Naive thymus-derived CD4-positive, alpha-beta T cell (primary cell): ENCODE data around the gene BRPF1. TPM values are rescaled to one million over a fixed set of nuclear protein-coding genes. Genes with fewer than 3 reads are reported as not detected.
A peak's percentile ranks its signal among the peaks of the same experiment; 100 is the strongest.

Source experiments
- ATAC-seq: fragments of 150-1000 bp; cut with Tn5 transposase; 2 replicates; pipeline ENCODE4 v1.10.0; 2021; ENCODE audit warnings: mild to moderate bottlenecking, moderate library complexity
- CTCF ChIA-PET: fragments of 350-600 bp; sonication (Branson Sonifier 250); formaldehyde crosslinking; loops from one replicate; lab custom pipeline; 2021; ENCODE audit warnings: antibody characterized with exemption; lab: Charles Lee
- POLR2A ChIA-PET: fragments of 350-600 bp; sonication (Branson Sonifier 250); formaldehyde crosslinking; loops from one replicate; lab custom pipeline; 2021; ENCODE audit warnings: antibody characterized with exemption, inconsistent platforms; lab: Charles Lee
- DNase-seq, 9 donors: peaks; one replicate each; pipeline versions ENCODE4 v3.0.0 to v3.0.0-alpha.2; 2020 to 2022; ENCODE audit warnings: mixed read lengths in 1 of 9
- H3K27ac ChIP-seq: one replicate; pipeline ENCODE4 v1.7.0; 2013; ENCODE audit warnings: mild to moderate bottlenecking, low read depth, low read length, moderate library complexity
- H3K27me3 ChIP-seq, 2 donors: one replicate each; pipeline ENCODE4 v1.7.0; 2013; ENCODE audit warnings: low read length in 2 of 2, mild to moderate bottlenecking in 2 of 2, moderate library complexity in 2 of 2; ENCODE audit not compliant: control insufficient read depth in 2 of 2, insufficient read depth in 2 of 2
- H3K36me3 ChIP-seq, 3 experiments: 1 replicate in 2 of 3; 2 replicates in 1 of 3; pipeline ENCODE4 v1.7.0; 2013; ENCODE audit warnings: low read length in 3 of 3, mild to moderate bottlenecking in 3 of 3, moderate library complexity in 1 of 3; ENCODE audit not compliant: insufficient read depth in 3 of 3, control insufficient read depth in 2 of 3
- H3K4me1 ChIP-seq, 2 donors: one replicate each; pipeline ENCODE4 v1.7.0; 2013; ENCODE audit warnings: low read length in 2 of 2, mild to moderate bottlenecking in 2 of 2, moderate library complexity in 1 of 2; ENCODE audit not compliant: control insufficient read depth in 2 of 2, insufficient read depth in 2 of 2
- H3K4me3 ChIP-seq: 2 replicates; pipeline ENCODE4 v1.7.0; 2013; ENCODE audit warnings: mild to moderate bottlenecking, low read length
- H3K9me3 ChIP-seq, 3 experiments: 1 replicate in 2 of 3; 2 replicates in 1 of 3; pipeline ENCODE4 v1.7.0; 2013; ENCODE audit warnings: low read length in 3 of 3; ENCODE audit not compliant: control insufficient read depth in 2 of 3
- H3K27ac Mint-ChIP-seq, 9 donors: one replicate each; pipeline ENCODE4 v1.8.0; 2020 to 2022; ENCODE audit warnings: mixed read lengths in 9 of 9, mild to moderate bottlenecking in 8 of 9, moderate library complexity in 5 of 9, inconsistent platforms in 2 of 9
- H3K27me3 Mint-ChIP-seq, 5 donors: one replicate each; pipeline ENCODE4 v1.8.0; 2021 to 2022; ENCODE audit warnings: mixed read lengths in 5 of 5, mild to moderate bottlenecking in 1 of 5
- H3K36me3 Mint-ChIP-seq, 5 donors: one replicate each; pipeline ENCODE4 v1.8.0; 2020 to 2022; ENCODE audit warnings: mixed read lengths in 5 of 5, mild to moderate bottlenecking in 3 of 5, inconsistent platforms in 1 of 5
- H3K4me1 Mint-ChIP-seq, 7 donors: one replicate each; pipeline ENCODE4 v1.8.0; 2020 to 2022; ENCODE audit warnings: mixed read lengths in 7 of 7, mild to moderate bottlenecking in 3 of 7, inconsistent platforms in 1 of 7
- H3K4me3 Mint-ChIP-seq, 10 donors: one replicate each; pipeline ENCODE4 v1.8.0; 2020 to 2022; ENCODE audit warnings: mild to moderate bottlenecking in 10 of 10, mixed read lengths in 10 of 10, moderate library complexity in 6 of 10, inconsistent platforms in 2 of 10
- H3K9me3 Mint-ChIP-seq, 11 donors: one replicate each; pipeline ENCODE4 v1.8.0; 2020 to 2022; ENCODE audit warnings: mixed read lengths in 11 of 11, mild to moderate bottlenecking in 4 of 11, inconsistent platforms in 1 of 11, moderate library complexity in 1 of 11
- intact Hi-C, 2 donors: fragments of 100-400 bp; cut with micrococcal nuclease; formaldehyde crosslinking; loops; one replicate each; pipeline ENCODE4 v1.15.1; 2023
- polyA plus RNA-seq, 2 donors: library from polyadenylated mRNA; unstranded; fragments of 300-500 nt; fragmentation: Illumina TruSeq; gene quantifications; one replicate each; pipeline ENCODE4 v1.2.3, GENCODE V29; 2021
- total RNA-seq, 6 experiments: library from RNA in 5 of 6; stranded (reverse) in 5 of 6; gene quantifications; 1 replicate in 5 of 6; 2 replicates in 1 of 6; pipeline ENCODE4 v1.2.3 and lab custom pipeline; 2021 to 2026

The BRPF1 gene
- total and polyA plus RNA-seq, 7 experiments from 2014 or later, result 9.2 to 42.4 (median 33.1) TPM

DNA sequence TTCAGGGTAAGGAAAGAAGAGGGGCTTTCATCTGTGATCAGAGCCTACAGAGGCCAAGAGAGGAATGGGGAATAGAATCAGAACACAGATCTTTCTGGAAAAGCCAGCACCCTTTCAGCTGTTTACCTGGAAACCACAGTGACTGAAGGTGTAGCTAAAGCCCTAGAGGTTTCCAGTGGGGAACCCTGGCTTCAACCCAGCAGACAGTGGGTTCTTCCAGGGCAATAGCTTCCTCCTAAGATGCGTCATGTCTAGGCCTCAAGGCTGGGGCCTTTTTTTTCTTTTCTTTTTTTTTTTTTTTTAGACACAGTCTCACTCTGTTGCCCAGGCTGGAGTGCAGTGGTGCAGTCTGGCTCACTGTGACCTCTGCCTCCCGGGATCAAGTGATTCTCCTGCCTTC, 31.0 kb upstream of the BRPF1 start:
- H3K4me3 ChIP-seq, result no peak overlapping the region
- Mint-ChIP-seq H3K4me1 (peaks cover 0 to 21% (median 10%) of the 10 kb centered on the region in 7 donors), H3K4me3 (no peak overlapping the region), H3K9me3 (peaks cover 0 to 2% (median 0%) of the 10 kb centered on the region in 11 donors), H3K27ac (no peak overlapping the region), H3K27me3 (peaks cover 4 to 25% (median 8%) of the 10 kb centered on the region in 5 donors), H3K36me3 (peaks cover 11 to 57% (median 38%) of the 10 kb centered on the region in 5 donors)
- no peak overlapping the region for H3K27ac ChIP-seq
- ATAC-seq (no peak), DNase-seq (no peak)
- H3K27me3 ChIP-seq, result peaks cover 0 to 5% of the 10 kb centered on the region in 2 donors
- ChIA-PET CTCF (no interaction called here), POLR2A (no interaction called here)
- intact Hi-C loops, result no loop called here
- peaks cover 0 to 59% (median 8%) of the 10 kb centered on the region in 3 experiments for H3K36me3 ChIP-seq
- no peaks in the 10 kb centered on the region for H3K9me3 ChIP-seq
- H3K4me1 ChIP-seq, result peaks cover 7 to 9% of the 10 kb centered on the region in 2 donors

DNA sequence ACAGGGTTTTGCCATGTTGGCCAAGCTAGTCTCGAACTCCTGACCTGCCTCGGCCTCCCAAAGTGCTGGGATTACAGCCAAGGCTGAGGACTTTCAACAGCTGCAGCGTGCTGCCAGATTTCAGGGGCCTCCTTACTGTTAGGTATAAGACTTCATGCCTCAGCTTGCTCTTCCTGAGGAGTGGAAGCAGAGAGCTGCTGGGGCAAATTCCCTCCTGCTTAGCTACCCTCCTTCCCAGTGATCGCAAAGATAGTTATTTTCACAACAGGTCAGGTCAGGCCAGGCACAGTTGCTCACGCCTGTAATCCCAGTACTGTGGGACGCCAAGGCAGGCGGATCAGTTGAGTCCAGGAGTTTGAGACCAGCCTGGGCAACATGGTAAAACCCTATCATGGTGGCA, 30.5 kb upstream of the BRPF1 start:
- H3K4me3 Mint-ChIP-seq, result no peak overlapping the region
- intact Hi-C loops, result no loop called here
- H3K9me3 ChIP-seq, result no peaks in the 10 kb centered on the region
- no peak overlapping the region for H3K27ac Mint-ChIP-seq
- peaks cover 0 to 21% (median 10%) of the 10 kb centered on the region in 7 donors for H3K4me1 Mint-ChIP-seq
- no peak overlapping the region for H3K4me3 ChIP-seq
- peaks cover 7 to 9% of the 10 kb centered on the region in 2 donors for H3K4me1 ChIP-seq
- POLR2A ChIA-PET, result interaction anchor here (0.6 kb wide), 1 partner anchor 35 kb away, joined by 3 read pairs; no protein-coding TSS in a partner anchor
- peaks cover 0 to 5% of the 10 kb centered on the region in 2 donors for H3K27me3 ChIP-seq
- DNase-seq, result no peak
- H3K36me3 Mint-ChIP-seq, result peaks cover 11 to 52% (median 38%) of the 10 kb centered on the region in 5 donors
- no peak overlapping the region for H3K27ac ChIP-seq
- peaks cover 5 to 29% (median 13%) of the 10 kb centered on the region in 5 donors for H3K27me3 Mint-ChIP-seq
- peaks cover 0 to 54% (median 8%) of the 10 kb centered on the region in 3 experiments for H3K36me3 ChIP-seq
- ATAC-seq, result no peak
- CTCF ChIA-PET, result no interaction called here
- peaks cover 0 to 1% (median 0%) of the 10 kb centered on the region in 11 donors for H3K9me3 Mint-ChIP-seq

DNA sequence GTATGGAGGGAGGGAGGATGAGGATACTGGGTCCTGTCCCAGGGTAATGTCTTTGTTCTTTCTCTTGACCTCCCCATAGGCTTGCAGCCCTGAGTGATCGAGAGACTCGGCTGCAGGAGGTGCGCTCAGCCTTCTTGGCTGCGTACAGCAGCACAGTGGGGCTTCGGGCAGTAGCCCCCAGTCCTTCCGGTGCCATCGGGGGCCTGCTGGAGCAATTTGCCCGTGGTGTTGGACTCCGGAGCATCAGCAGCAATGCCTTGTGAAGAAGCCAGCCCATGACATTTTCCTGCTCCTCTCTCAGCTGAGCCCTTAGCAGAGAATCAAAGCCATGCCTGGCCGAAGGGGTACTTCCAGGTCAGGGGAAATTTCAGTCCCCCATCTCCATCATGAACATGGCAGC, 29.8 kb upstream of the BRPF1 start:
- H3K27ac Mint-ChIP-seq, result no peak overlapping the region
- H3K9me3 ChIP-seq, result no peaks in the 10 kb centered on the region
- peaks cover 5 to 21% (median 10%) of the 10 kb centered on the region in 7 donors for H3K4me1 Mint-ChIP-seq
- peak overlapping the region in 1 of 10 donors; percentile 14 for H3K4me3 Mint-ChIP-seq
- H3K9me3 Mint-ChIP-seq, result peaks cover 0 to 3% (median 0%) of the 10 kb centered on the region in 11 donors
- H3K27me3 ChIP-seq, result peaks cover 0 to 5% of the 10 kb centered on the region in 2 donors
- ATAC-seq (no peak), DNase-seq (no peak)
- H3K4me3 ChIP-seq, result no peak overlapping the region
- peaks cover 13 to 49% (median 38%) of the 10 kb centered on the region in 5 donors for H3K36me3 Mint-ChIP-seq
- ChIA-PET POLR2A (interaction anchor here (0.6 to 0.7 kb wide), 2 partner anchors 293 to 1644 kb away, joined by 3 read pairs; no protein-coding TSS in a partner anchor), CTCF (no interaction called here)
- intact Hi-C loops, result no loop called here
- H3K27ac ChIP-seq, result no peak overlapping the region
- peaks cover 7 to 9% of the 10 kb centered on the region in 2 donors for H3K4me1 ChIP-seq
- peaks cover 0 to 47% (median 8%) of the 10 kb centered on the region in 3 experiments for H3K36me3 ChIP-seq
- H3K27me3 Mint-ChIP-seq, result peaks cover 12 to 36% (median 17%) of the 10 kb centered on the region in 5 donors

DNA sequence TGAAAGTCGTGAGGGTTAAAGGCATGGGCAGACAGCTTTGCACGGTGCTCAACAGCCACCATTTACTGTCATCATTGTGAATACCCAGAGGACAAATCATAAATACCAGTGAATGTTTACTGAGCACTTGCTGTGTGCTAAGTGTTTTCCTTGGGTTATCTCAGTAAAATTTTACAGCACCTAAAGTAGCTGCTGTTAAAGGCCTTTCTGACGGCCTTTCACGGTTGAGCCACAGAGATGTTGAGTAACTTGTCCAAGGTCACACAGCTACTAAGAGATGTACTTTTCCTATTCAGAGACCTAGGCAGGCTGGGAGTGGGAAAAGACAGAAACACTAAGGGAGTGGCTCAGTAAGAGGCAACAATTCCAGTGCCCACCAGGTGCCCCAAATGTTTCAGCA, 28.3 kb upstream of the BRPF1 start:
- ATAC-seq, result no peak
- POLR2A ChIA-PET, result no interaction called here
- H3K4me3 ChIP-seq, result no peak overlapping the region
- CTCF ChIA-PET, result interaction anchor here (0.5 kb wide), 1 partner anchor 160 kb away, joined by 5 read pairs; no protein-coding TSS in a partner anchor
- Mint-ChIP-seq H3K27me3 (peaks cover 13 to 44% (median 17%) of the 10 kb centered on the region in 5 donors), H3K36me3 (peaks cover 13 to 40% (median 31%) of the 10 kb centered on the region in 5 donors), H3K4me3 (peak overlapping the region in 7 of 10 donors; percentile 29 to 68 (median 55)), H3K27ac (no peak overlapping the region), H3K9me3 (peaks cover 0 to 3% (median 0%) of the 10 kb centered on the region in 11 donors), H3K4me1 (peaks cover 5 to 21% (median 10%) of the 10 kb centered on the region in 7 donors)
- peaks cover 0 to 32% (median 5%) of the 10 kb centered on the region in 3 experiments for H3K36me3 ChIP-seq
- peaks cover 7 to 9% of the 10 kb centered on the region in 2 donors for H3K4me1 ChIP-seq
- no peak for DNase-seq
- intact Hi-C loops, result no loop called here
- no peak overlapping the region for H3K27ac ChIP-seq
- no peaks in the 10 kb centered on the region for H3K9me3 ChIP-seq
- peaks cover 0 to 5% of the 10 kb centered on the region in 2 donors for H3K27me3 ChIP-seq

DNA sequence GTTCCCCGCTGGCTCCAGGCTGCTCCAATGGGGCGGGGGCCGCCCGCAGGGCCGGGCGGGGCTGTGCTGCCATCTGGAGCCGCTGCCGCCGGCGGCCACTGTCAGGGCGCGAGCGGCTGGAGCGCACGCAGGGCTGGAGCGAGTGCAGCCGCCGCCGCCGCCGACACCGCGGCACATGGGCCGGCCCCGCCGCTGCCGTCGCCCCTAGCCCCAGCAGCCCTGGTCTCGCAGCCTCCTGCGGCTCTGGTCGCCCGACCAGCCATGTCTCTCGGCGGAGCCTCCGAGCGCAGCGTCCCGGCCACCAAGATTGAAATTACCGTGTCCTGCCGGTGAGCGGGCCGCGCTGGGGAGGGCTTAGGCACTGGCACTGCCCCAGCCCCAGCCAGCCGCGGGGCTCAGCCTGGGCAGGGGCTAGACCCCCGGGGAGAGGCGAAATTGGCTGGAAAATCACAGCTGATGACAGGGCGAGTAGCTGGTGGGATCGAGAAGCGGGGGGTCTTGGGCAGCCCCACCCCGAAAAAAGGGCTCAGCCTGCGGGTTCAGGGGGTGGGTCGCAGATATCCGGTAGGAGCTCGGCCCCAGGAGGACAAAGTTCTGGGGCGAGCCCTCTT, 27.7 kb upstream of the BRPF1 start, which contains the start of gene CPNE9:
CPNE9 (plus strand) TSS at position 98 of the 611 bp plus-strand sequence; CDS start at position 262, 164 bp downstream.
- Histone ChIP-seq H3K4me1 (peaks cover 7 to 9% of the 10 kb centered on the region in 2 donors), H3K4me3 (no peak within 1 kb of the TSS), H3K36me3 (peaks cover 0 to 29% (median 5%) of the 10 kb centered on the region in 3 experiments), H3K9me3 (no peaks in the 10 kb centered on the region), H3K27me3 (peaks cover 0 to 5% of the 10 kb centered on the region in 2 donors), H3K27ac (no peak within 1 kb of the TSS)
- POLR2A ChIA-PET, result no interaction called here
- no peak for DNase-seq
- Mint-ChIP-seq H3K36me3 (peaks cover 13 to 40% (median 33%) of the 10 kb centered on the region in 5 donors), H3K4me1 (peaks cover 5 to 21% (median 10%) of the 10 kb centered on the region in 7 donors), H3K27ac (peak within 1 kb of the TSS in 1 of 9 donors; percentile 32), H3K9me3 (peaks cover 0 to 3% (median 0%) of the 10 kb centered on the region in 11 donors), H3K27me3 (peaks cover 13 to 44% (median 17%) of the 10 kb centered on the region in 5 donors), H3K4me3 (peak within 1 kb of the TSS in 9 of 10 donors; percentile 16 to 77 (median 58))
- CTCF ChIA-PET, result no interaction called here
- intact Hi-C loops, result loop anchor here in 1 of 2 donors (2.0 kb wide), 1 partner anchor 23 kb away; no protein-coding TSS in a partner anchor
- peak; percentile 29 for ATAC-seq

DNA sequence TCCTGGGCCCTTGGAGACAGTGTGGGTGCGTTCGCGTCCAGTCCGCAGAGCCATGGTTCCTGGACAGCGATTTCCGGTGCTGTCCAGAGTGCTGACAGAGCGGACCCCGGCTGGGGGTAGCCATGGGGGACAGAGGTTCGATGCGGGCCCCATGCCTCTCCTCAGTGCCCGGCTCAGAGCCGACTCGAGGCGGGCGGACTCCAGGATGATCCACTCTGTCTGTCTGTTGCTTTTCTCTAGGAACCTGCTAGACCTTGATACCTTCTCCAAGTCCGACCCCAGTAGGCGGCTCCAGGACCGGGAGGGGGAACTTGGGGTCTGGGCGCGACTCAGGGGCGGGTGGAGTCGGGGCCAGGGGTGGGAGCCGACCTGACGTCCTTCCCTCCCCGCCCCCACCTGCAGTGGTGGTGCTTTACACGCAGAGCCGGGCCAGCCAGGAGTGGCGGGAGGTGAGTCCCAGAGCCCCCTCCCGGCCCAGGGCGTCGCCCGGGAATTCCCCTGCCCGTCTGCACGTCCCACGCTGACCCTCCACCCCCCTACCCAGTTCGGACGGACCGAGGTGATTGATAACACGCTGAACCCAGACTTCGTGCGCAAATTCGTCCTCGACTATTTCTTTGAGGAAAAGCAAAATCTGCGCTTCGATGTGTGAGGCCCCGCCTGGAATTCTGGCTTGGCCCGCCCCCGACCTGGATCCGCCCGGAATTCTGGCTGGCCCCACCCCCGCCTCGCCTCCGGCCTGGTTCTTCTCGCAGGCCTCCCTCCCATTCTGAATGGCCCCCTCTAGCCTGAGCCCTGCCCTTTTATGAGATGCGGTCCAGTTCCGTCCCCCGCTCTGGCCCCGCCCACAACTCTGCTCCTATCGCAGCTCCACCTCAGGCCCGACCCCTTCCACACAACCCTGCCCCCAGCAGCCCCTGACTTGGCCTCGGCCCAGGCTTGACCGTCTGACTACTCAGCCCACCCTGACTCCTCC, 26.9 kb upstream of the BRPF1 start:
- Mint-ChIP-seq H3K4me3 (peak overlapping the region in 9 of 10 donors; percentile 16 to 77 (median 50)), H3K36me3 (peaks cover 13 to 36% (median 31%) of the 10 kb centered on the region in 5 donors), H3K4me1 (peaks cover 5 to 21% (median 10%) of the 10 kb centered on the region in 7 donors), H3K27ac (peak overlapping the region in 1 of 9 donors; percentile 32), H3K9me3 (peaks cover 0 to 3% (median 0%) of the 10 kb centered on the region in 11 donors), H3K27me3 (peaks cover 13 to 44% (median 17%) of the 10 kb centered on the region in 5 donors)
- CTCF ChIA-PET, result no interaction called here
- intact Hi-C loops, result loop anchor here in 1 of 2 donors (2.0 kb wide), 1 partner anchor 22 kb away; no protein-coding TSS in a partner anchor
- POLR2A ChIA-PET, result no interaction called here
- Histone ChIP-seq H3K36me3 (peaks cover 0 to 25% (median 5%) of the 10 kb centered on the region in 3 experiments), H3K4me3 (no peak overlapping the region), H3K27ac (no peak overlapping the region), H3K27me3 (peaks cover 0 to 5% of the 10 kb centered on the region in 2 donors), H3K9me3 (no peaks in the 10 kb centered on the region), H3K4me1 (peaks cover 7 to 9% of the 10 kb centered on the region in 2 donors)
- ATAC-seq (peak; percentile 48), DNase-seq (peak in 1 of 9 donors; percentile 38)
